GM19438 (cell line): ENCODE measurements around the gene FBXO15.

ENCODE experiments used
- ATAC-seq: cut with Tn5 transposase; IDR thresholded peaks from one replicate; pipeline ENCODE4 v1.9.1; 2021; ENCODE audit warnings: low read depth; ENCODE audit not compliant: unreplicated experiment

The FBXO15 gene

DNA sequence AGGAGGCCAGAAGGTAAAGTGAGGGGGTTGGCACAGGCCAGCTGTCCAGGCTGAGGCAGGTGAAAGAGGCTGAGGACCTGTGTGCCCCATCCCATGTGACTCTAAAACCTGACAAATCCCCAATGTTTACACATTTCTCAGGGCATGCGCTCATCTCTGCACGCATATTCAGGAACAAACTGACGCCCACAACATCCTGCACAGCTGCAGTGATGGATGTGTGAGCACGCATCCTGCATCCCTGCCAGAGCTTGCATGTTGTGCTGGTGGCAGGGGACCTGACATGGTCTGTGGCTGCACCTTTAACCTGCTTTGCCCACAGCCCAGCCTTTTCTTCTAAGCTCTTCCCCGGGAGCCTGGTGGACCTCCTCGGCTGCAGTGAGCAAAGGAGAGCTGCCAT is 83.1 kb downstream of the FBXO15 start:
- ATAC-seq = no peak

GRCh38 chr18:74063557-74063956 is 84.1 kb downstream of the FBXO15 start:
- ATAC-seq = no peak

DNA sequence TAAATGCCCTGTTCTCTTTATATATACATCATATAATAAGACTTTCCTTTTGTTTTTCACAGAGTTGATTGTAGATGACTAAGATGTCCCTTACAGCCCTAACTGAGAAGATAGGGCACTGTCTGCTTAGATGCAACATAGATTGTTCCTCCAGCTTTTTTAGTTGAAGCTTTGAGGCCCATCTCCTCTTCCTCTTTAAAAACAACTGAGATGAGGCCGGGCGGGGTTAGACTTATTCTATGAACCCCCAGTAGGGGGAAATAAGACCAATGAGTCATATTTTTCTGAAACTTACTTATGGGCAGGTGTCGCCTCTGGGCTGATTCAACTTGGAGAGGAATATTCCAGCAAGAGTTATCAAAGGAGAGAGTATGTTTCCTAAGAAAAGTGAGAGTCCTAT is 84.6 kb downstream of the FBXO15 start:
- no peak for ATAC-seq

GRCh38 chr18:74062037-74062436 is 85.6 kb downstream of the FBXO15 start:
- no peak for ATAC-seq

- ATAC-seq = no peak
Observed at GRCh38 chr18:74060579-74060978, 87.1 kb downstream of the FBXO15 start.

DNA sequence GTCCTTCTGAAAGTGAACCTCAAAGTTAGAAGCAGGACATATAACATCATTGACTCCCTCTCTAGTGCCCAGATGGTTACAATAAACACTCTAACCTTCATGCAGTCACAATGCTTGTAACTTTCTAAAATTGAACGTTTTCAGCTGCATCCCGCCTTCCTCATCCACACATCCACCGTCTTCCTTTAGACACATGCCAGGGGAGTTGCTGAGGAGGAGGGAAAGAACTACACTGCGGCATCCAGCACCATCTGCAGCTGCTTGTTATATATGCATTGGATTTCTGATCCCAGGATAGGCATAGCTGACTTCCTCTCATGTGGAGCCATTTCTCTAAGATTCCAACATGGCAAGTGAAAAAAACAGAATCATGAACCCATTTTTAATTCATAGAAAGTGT is 96.8 kb downstream of the FBXO15 start:
- ATAC-seq = no peak

DNA sequence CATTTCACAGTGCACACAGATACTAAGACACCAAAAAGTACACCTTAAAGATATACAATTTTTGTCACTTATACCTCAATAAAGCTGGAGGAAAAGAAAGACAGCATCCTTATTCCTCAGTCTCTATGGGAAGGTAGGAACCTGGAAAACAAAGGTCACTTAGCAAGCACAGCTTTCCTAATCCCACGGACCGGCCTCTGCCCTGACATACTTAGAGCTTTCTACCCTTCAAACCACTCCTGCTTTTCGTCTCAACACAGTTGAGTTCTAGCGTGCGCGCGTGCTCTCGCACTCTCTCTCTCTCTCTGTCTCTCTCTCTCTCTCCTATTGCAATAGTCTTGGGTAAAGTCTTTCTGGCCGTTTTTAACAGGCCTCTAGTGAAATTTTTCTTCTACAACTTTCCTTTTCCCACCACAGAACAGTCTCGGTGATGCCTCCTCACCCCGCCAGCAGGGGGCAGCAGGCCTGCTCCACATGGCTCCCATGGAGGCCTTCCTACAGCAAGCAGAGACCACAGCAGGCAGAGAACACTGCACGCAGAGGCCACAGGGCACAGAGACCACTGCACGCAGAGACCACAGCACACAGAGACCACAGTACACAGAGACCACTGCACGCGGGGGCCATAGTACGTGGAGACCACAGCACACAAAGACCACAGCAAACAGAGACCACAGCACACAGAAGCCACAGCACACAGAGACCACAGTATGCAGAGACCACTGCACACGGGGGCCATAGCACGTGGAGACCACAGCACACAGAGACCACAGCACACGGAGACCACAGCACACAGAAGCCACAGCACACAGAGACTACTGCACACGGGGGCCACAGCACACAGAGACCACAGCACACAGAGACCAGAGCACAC is 106.9 kb downstream of the FBXO15 start:
- peak; percentile 84 for ATAC-seq

- no peak for ATAC-seq
Observed at GRCh38 chr18:74040008-74040407, 107.6 kb downstream of the FBXO15 start.

DNA sequence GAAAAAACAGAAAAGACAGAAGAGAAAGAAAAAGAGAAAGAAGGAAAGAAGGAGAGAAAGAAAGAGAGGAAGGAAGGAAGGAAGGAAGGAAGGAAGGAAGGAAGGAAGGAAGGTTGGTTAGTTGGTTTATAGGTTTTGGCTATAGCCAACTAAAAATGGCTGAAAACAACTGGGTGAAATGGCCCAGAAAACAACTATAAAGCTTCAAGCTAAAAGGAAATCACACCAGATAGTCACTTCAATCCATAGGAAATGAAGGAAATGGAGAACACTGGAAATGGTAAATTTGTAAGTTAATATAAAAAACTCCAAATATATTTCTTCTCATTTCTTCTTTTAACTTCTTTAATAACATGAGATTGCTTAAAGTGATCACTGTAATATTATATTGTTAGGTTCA is 118.5 kb downstream of the FBXO15 start:
- no peak for ATAC-seq
